ENCODE data around the gene CST9L. TPM values are rescaled to one million over a fixed set of nuclear protein-coding genes. Genes with fewer than 3 reads are reported as not detected.

CST9L gene
- total RNA-seq, 1 donor from 2014 or later, result not detected

GRCh38 chr20:23603321-23603720 lies 35.0 kb upstream of the CST9L start:
- H3K4me1 Mint-ChIP-seq, result no peaks in the 10 kb centered on the region
- DNase-seq (ENCODE audit: low spot score in 2 of 2, unreplicated experiment in 2 of 2), result no peak
- no peak overlapping the region for H3K4me3 Mint-ChIP-seq
- no peak overlapping the region for H3K27ac Mint-ChIP-seq
- H3K36me3 Mint-ChIP-seq, result no peaks in the 10 kb centered on the region
- peaks cover 14% of the 10 kb centered on the region for H3K27me3 Mint-ChIP-seq (ENCODE audit: low read depth)
- TF ChIP-seq, protein P1, sequence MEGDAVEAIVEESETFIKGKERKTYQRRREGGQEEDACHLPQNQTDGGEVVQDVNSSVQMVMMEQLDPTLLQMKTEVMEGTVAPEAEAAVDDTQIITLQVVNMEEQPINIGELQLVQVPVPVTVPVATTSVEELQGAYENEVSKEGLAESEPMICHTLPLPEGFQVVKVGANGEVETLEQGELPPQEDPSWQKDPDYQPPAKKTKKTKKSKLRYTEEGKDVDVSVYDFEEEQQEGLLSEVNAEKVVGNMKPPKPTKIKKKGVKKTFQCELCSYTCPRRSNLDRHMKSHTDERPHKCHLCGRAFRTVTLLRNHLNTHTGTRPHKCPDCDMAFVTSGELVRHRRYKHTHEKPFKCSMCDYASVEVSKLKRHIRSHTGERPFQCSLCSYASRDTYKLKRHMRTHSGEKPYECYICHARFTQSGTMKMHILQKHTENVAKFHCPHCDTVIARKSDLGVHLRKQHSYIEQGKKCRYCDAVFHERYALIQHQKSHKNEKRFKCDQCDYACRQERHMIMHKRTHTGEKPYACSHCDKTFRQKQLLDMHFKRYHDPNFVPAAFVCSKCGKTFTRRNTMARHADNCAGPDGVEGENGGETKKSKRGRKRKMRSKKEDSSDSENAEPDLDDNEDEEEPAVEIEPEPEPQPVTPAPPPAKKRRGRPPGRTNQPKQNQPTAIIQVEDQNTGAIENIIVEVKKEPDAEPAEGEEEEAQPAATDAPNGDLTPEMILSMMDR (IDR thresholded peaks at IDR 0.05; ENCODE audit: unreplicated experiment), result no peak
- no peaks in the 10 kb centered on the region for H3K9me3 Mint-ChIP-seq

GRCh38 chr20:23602699-23603098 lies 34.4 kb upstream of the CST9L start:
- no peaks in the 10 kb centered on the region for H3K4me1 Mint-ChIP-seq
- H3K27me3 Mint-ChIP-seq (ENCODE audit: low read depth), result peaks cover 17% of the 10 kb centered on the region
- no peak for DNase-seq (ENCODE audit: low spot score in 2 of 2, unreplicated experiment in 2 of 2)
- H3K27ac Mint-ChIP-seq, result no peak overlapping the region
- TF ChIP-seq, protein P1 (IDR thresholded peaks at IDR 0.05; ENCODE audit: unreplicated experiment), result no peak
- H3K9me3 Mint-ChIP-seq, result no peaks in the 10 kb centered on the region
- no peak overlapping the region for H3K4me3 Mint-ChIP-seq
- H3K36me3 Mint-ChIP-seq, result no peaks in the 10 kb centered on the region

DNA sequence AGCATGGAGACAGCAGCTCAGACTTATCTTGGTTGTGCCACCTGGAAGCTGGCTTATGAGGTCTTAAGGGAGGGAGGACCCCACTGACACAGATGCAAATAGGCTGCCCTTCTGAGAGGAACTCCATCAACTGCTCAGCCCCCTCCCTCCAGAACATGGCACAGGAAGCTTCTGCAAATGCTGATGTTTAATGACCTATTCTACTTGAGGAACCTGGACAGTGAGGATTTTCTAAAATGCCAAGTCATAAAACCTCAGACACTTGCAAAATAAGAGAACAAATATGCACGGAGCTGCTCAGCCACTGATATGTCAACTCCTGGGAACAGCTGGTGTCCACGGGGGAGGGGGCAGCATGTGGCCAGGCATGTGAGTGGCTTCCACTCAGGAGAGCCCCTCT lies 34.0 kb upstream of the CST9L start:
- no peak overlapping the region for H3K4me3 Mint-ChIP-seq
- TF ChIP-seq, protein P1 (IDR thresholded peaks at IDR 0.05; ENCODE audit: unreplicated experiment), result no peak
- peaks cover 19% of the 10 kb centered on the region for H3K27me3 Mint-ChIP-seq (ENCODE audit: low read depth)
- H3K36me3 Mint-ChIP-seq, result no peaks in the 10 kb centered on the region
- H3K4me1 Mint-ChIP-seq, result no peaks in the 10 kb centered on the region
- H3K27ac Mint-ChIP-seq, result no peak overlapping the region
- DNase-seq (ENCODE audit: low spot score in 2 of 2, unreplicated experiment in 2 of 2), result no peak
- H3K9me3 Mint-ChIP-seq, result no peaks in the 10 kb centered on the region

DNA sequence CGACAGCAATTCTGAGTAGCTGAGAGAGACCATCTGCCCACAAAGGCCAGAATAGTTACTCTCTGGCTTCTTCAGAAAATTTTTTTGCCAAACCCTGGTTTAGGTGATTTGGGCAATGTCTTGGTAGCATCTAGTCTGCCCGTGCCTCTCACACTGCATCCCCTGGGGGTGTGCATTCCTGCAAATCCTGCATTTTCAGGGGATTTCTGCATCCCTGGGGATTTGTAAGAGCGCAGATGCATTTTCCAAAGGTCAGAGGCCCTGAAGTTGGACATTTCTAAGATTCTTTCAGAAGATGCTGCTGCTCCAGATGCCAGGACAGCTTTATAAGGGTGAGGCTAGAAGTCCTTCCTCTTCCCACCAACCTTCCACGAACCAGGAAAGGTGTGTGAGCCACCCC lies 33.4 kb upstream of the CST9L start:
- Mint-ChIP-seq H3K4me1 (no peaks in the 10 kb centered on the region), H3K9me3 (no peaks in the 10 kb centered on the region), H3K4me3 (no peak overlapping the region), H3K36me3 (no peaks in the 10 kb centered on the region), H3K27ac (no peak overlapping the region), H3K27me3 (ENCODE audit: low read depth) (peaks cover 19% of the 10 kb centered on the region)
- DNase-seq (ENCODE audit: low spot score in 2 of 2, unreplicated experiment in 2 of 2), result no peak
- TF ChIP-seq, protein P1 (IDR thresholded peaks at IDR 0.05; ENCODE audit: unreplicated experiment), result no peak

GRCh38 chr20:23598481-23598880 lies 30.2 kb upstream of the CST9L start:
- no peaks in the 10 kb centered on the region for H3K9me3 Mint-ChIP-seq
- no peak overlapping the region for H3K4me3 Mint-ChIP-seq
- TF ChIP-seq, protein P1 (IDR thresholded peaks at IDR 0.05; ENCODE audit: unreplicated experiment), result no peak

More at GRCh38 chr20:23598481-23598880, 30.2 kb upstream of the CST9L start:
- H3K36me3 Mint-ChIP-seq, result no peaks in the 10 kb centered on the region
- H3K4me1 Mint-ChIP-seq, result no peaks in the 10 kb centered on the region
- peaks cover 8% of the 10 kb centered on the region for H3K27me3 Mint-ChIP-seq (ENCODE audit: low read depth)
- no peak for DNase-seq (ENCODE audit: low spot score in 2 of 2, unreplicated experiment in 2 of 2)
- no peak overlapping the region for H3K27ac Mint-ChIP-seq

Data from mesothelial cell of epicardium (in vitro differentiated cells).